ENCODE measurements around the gene GBF1. TPM values are rescaled to one million over a fixed set of nuclear protein-coding genes. Genes with fewer than 3 reads are reported as not detected.

Gene GBF1
- total RNA-seq, 1 experiment from 2014 or later, result 23.7 TPM

DNA sequence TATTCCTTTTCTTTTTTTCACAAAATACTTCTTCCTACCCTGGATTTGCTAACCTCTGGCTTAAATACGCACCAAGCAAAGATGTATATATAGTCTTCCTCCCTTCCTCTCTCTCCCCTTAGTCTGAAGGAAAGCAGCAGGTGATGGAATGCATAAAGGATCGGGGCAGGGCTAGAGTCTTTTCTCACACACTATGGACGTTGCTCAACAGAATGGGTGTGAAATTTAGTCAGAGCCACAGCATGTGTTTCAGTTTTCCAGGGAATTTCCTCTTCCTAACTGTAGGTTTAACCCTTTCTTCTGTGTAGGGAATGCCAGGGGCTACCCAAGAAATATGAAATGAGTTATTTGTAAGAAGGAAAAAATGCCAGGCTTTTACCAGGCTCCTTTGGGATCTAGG is 78.7 kb downstream of the GBF1 start:
- H3K79me2 ChIP-seq (ENCODE audit: insufficient read depth, low read length), result no peaks in the 10 kb centered on the region
- H2AFZ ChIP-seq (ENCODE audit: low read length), result no peak overlapping the region
- H3K9ac ChIP-seq (ENCODE audit: extremely low read depth, insufficient read length, low read length), result no peak overlapping the region
- H3K23me2 ChIP-seq (ENCODE audit: insufficient read length, low read depth, low read length, poor library complexity, severe bottlenecking), result no peaks in the 10 kb centered on the region
- no peak overlapping the region for H3K4ac ChIP-seq (ENCODE audit: low read depth, low read length)
- H3K18ac ChIP-seq (ENCODE audit: insufficient read length, low read depth, low read length), result no peak overlapping the region
- H3K4me1 ChIP-seq (ENCODE audit: insufficient read depth, low read length), result no peaks in the 10 kb centered on the region; the same call in 1 of the 2 replicates
- H3T11ph ChIP-seq (ENCODE audit: low read length), result no peak overlapping the region
- no peak overlapping the region for H2AK5ac ChIP-seq (ENCODE audit: insufficient read length, low read length)
- Mint-ChIP-seq H3K27me3 (ENCODE audit: low read depth) (peaks cover 1% of the 10 kb centered on the region), H3K4me3 (no peak overlapping the region), H3K27ac (no peak overlapping the region), H3K9me3 (peaks cover 0 to under 1% of the 10 kb centered on the region in 2 experiments; a peak in 1 of 5 replicates), H3K4me1 (peaks cover 13 to 19% of the 10 kb centered on the region in 2 experiments), H3K36me3 (ENCODE audit: insufficient read depth in 1 of 3, low read depth in 3 of 3) (no peaks in the 10 kb centered on the region; a peak in 1 of 7 replicates)
- H3K56ac ChIP-seq (ENCODE audit: insufficient read length, low read depth, low read length), result no peak overlapping the region
- H4K91ac ChIP-seq (ENCODE audit: insufficient read length, low read depth, low read length), result no peak overlapping the region
- no peak for TF ChIP-seq CTCF (conservative IDR thresholded peaks at IDR 0.05)
- no peak overlapping the region for H4K8ac ChIP-seq (replicated peaks; ENCODE audit: insufficient read length, low read depth, low read length)
- no peaks in the 10 kb centered on the region for H4K20me1 ChIP-seq (ENCODE audit: control insufficient read depth, insufficient read depth, insufficient read length)
- no peak overlapping the region for H3K23ac ChIP-seq (ENCODE audit: insufficient read length, low read depth, low read length)
- no peak overlapping the region for H2BK5ac ChIP-seq (ENCODE audit: insufficient read length, low read length)
- H4K5ac ChIP-seq (ENCODE audit: insufficient read length, low read depth, low read length), result no peak overlapping the region
- no peaks in the 10 kb centered on the region for H3K27me3 ChIP-seq (ENCODE audit: insufficient read depth, low read length)
- H3K79me1 ChIP-seq (ENCODE audit: insufficient read depth, low read depth, low read length, poor library complexity, severe bottlenecking), result no peaks in the 10 kb centered on the region
- no peak overlapping the region for H2BK120ac ChIP-seq (ENCODE audit: low read depth, low read length, poor library complexity, severe bottlenecking)
- H2BK12ac ChIP-seq (ENCODE audit: insufficient read length, low read depth, low read length), result no peak overlapping the region
- DNase-seq, result no peak
- WGBS (ENCODE audit: extremely low coverage, insufficient read length, low lambda C conversion rate), result no CpG with 5 or more reads among the region's 3 CpGs
- H3K27ac ChIP-seq (ENCODE audit: insufficient read length, low read depth, low read length), result no peak overlapping the region
- H2BK20ac ChIP-seq (ENCODE audit: low read depth, low read length, poor library complexity, severe bottlenecking), result no peak overlapping the region
- H2BK15ac ChIP-seq (ENCODE audit: low read depth, low read length), result no peak overlapping the region
- H3K4me2 ChIP-seq (ENCODE audit: insufficient read depth, insufficient read length, low read length), result no peak overlapping the region
- H3K14ac ChIP-seq (ENCODE audit: insufficient read depth, low read length), result no peak overlapping the region
- H3K9me3 ChIP-seq (ENCODE audit: control insufficient read depth, low read depth, low read length), result no peaks in the 10 kb centered on the region
